Left renal pelvis (tissue), 4 donors: ENCODE data around the gene MFSD2B. TPM values are rescaled to one million over a fixed set of nuclear protein-coding genes. Genes with fewer than 3 reads are reported as not detected.
"Not testable (repeated sequence)": the region's sequence is repeated elsewhere in the genome, so short reads cannot be mapped to it uniquely, and the experiment has no call there.

Experiments used
- DNase-seq, 4 donors: peaks; one replicate each; pipeline ENCODE4 v3.0.0-alpha.2; 2013; ENCODE audit warnings: low read depth in 4 of 4, low spot score in 3 of 4
- polyA plus RNA-seq, 4 donors: library from polyadenylated mRNA; unstranded; fragments of 120-200 nt; gene quantifications; one replicate each; pipeline ENCODE4 v1.2.1, GENCODE V29; 2013; ENCODE audit not compliant: insufficient read length in 4 of 4

The MFSD2B gene, protein sequence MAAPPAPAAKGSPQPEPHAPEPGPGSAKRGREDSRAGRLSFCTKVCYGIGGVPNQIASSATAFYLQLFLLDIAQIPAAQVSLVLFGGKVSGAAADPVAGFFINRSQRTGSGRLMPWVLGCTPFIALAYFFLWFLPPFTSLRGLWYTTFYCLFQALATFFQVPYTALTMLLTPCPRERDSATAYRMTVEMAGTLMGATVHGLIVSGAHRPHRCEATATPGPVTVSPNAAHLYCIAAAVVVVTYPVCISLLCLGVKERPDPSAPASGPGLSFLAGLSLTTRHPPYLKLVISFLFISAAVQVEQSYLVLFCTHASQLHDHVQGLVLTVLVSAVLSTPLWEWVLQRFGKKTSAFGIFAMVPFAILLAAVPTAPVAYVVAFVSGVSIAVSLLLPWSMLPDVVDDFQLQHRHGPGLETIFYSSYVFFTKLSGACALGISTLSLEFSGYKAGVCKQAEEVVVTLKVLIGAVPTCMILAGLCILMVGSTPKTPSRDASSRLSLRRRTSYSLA
- 1 to 10 TPM; 2.0 to 4.9 (median 2.7) TPM for polyA plus RNA-seq

DNA sequence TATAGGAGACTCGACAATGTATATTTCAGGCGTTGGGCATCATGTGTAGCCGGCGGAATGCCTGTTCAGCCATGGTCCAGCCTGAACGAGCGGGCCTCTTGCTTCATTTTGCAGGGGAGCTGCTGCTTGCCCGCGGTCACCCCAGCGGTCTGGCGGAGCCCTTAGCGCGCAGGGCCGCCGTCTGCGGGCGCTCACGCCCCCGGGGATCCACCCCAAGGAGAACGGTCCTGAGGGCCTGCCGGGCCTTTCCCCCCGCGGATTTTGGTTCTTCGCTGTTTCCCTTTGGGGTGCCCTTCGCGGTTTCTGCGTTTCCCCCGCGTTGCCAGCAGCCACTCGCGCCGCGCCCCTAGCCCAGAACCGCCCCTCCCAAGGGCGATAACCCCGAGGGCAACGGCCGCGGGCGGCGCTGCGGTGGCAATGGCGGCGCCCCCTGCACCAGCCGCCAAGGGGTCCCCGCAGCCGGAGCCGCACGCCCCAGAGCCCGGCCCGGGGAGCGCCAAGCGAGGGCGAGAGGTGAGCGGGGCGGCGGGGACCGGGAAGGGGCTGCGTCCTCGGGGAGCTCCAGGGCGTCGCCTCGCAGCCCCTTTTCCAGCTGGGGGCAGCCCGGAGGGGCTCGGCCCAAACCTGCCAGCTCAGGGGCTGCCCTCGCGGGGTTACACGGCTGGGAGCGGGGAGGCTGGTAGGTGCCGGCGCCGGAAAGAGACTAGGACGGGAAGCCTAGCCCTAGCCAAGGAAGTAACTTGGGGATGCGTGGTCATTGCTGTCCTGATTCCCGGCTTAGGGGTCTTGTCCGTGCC is at the start of gene MFSD2B:
MFSD2B (plus strand) TSS at position 406 of the 797 bp plus-strand sequence; CDS start at position 418, 12 bp downstream.
- DNase-seq, result no peak

DNA sequence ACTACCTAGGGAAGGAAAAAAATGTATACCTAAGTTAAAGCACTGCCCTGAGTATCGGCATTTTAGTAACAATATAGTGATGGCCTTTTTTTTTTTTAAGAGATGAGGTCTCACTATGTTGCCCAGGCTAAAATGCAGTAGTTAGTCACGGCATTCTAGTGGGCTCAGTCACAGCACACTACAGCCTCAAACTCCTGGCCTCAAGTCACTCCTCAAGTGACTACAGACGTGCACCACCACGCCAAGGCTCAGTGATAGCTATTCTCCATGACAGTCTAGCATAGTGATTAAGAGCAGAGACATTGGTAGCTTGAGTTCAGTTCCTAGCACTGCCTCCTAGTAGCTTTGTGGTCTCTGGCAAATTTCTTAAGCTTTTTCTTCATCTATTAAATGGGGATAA is 42.0 kb upstream of the MFSD2B start:
- DNase-seq, result no peak

DNA sequence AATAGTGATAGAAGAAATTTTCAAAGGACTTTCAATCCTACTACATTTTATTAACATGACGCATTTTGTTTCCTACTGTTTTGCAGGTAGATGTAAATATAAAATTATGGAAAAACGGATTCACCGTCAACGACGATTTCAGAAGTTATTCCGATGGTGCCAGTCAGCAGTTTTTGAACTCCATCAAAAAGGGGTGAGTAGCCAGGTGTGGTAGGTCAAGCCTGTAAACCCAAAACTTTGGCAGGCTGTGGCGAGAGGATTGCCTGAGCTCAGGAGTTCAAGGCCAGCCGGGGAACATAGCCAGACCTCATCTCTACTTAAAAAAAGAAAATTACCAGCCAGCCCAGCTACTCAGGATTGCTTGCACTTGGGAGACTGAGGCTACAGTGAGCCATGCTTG is 33.0 kb upstream of the MFSD2B start:
- DNase-seq, result no peak

DNA sequence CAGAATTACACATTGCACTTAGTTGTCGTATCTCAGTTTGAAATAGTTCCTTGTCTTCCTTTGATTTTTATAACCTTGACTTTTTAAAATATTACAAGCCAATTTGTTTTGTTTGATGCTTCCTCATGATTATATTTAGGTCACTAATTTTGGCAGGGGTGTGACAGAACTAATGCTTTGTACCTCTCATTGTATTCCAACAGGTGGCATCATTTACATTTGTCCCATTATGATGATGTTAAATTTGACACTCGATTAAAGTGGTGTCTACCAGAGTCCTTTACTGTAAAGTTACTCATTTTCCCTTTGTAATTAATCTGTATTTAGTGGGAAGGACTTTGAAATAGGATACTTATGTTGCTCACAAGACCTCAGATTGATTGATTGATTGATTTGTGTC is 21.5 kb upstream of the MFSD2B start:
- no peak for DNase-seq

DNA sequence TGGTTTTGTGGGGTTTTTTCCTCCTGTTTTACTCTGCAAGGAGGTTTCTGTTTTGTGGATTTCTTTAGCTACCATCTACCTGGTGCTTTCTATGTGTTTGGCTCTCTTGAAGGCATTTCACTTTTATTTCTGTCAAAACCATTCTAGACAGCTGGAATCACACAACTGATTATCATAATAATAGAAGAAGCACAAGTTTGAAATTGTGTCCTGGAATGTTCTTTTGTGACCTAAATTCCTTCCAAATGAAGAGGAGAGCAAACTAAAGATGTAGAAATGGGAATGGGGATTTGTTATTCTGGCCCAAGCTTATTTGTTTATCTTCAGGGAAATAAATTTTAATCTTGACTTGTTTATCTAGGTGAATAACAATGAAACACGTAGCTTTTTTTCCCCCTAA is 17.0 kb upstream of the MFSD2B start:
- DNase-seq, result no peak

DNA sequence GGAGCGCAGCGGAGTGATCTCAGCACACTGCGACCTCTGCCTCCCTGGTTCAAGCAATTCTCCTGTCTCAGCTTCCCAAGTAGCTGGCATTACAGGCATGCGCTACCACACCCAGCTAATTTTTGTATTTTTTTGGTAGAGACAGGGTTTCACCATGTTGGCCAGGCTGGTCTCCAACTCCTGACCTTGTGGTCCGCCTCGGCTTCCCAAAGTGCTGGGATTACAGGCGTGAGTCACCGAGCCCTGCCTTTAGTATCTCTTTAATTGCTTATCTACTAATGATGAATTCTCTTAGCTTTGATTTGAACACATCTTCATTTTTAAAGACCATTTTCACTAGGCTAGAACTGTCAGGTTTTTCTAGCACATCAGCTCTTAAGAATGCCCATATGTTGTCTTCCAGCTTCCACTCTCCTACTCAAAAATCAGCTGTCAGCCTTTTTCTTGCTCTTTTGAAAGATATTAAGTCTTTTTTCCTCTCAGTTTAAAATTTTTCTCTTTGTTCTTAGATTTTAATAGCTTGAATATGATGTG is 16.1 kb upstream of the MFSD2B start:
- no peak for DNase-seq

DNA sequence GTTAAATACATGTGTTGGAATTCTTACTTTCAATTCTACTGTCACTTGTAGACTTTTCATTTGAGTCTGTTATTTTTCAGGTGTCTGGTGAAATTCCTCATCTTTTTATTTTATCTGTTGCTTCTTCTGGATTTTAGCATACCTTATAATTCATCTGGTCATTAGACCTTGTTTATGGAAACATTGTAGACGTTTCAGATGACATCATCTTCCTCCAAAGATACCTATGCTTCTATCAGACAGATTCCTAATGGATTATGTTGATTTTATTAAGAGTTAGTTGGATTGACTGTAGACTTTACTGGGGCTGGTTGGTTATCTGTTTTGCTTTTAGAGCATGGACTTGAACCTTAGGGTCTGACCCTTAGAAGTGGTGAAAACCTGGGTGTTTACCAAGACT is 15.3 kb upstream of the MFSD2B start:
- no peak for DNase-seq

DNA sequence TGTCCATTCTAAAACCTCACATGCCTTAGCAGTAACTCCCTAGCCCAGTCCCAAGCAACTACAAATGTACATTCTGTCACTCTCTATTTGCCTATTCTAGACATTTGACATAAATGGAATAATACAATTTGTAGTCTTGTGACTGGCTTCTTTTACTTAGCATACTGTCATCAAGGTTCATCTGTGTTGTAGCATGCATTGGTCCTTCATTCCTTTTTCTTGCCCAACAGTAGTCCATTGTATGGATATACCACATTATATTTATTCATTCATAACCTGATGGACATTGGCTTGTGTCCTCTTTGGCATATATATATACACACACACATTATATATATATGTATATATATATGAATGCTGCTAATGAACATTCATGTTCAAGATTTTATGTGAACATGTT is 2.2 kb upstream of the MFSD2B start:
- DNase-seq, result no peak

DNA sequence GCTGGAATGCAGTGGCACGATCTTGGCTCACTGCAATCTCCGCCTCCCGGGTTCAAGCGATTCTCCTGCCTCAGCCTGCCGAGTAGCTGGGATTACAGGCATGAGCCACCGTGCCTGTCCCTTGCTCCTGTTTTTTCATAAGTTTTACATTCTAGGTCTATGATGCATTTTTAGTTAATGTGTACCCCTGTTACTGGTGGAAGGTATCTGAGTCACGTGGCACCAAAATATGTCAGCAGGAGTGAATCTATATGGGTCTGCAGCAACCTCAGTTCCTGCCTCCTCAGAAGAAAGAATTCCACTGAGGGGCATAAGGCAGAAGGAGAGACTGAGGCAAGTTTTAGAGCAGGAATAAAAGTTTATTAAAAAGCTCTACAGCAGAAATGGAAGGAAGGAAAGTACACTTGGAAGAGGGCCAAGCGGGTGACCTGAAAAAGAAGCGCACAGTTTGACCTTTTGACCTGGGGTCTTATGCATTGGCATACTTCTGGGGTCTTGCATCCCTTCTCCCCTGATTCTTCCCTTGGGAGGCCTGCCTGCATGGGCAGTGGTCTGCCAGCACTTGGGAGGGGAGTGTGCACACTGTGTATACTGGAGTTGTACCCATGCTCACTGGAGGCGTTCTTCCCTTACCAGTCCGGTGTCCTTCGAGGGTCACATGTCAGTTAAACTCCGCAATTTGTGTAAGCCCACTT is 1.1 kb upstream of the MFSD2B start:
- no peak for DNase-seq

DNA sequence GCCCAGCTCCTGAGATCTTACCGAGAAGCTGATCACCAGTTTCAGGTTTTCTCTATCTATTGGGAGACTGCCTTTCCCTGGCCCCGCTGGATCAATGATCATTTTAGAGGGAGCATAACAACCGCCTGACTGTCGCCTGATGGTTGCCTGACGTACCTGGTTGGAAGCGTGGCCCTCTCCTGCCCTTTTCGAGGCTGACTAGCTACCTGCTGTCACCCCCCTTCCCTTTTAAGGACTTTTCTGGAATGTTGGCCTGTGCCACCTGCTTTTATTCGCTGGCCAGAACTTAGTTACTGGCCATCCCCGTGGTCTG is 562 bp upstream of the MFSD2B start:
- no peak for DNase-seq

DNA sequence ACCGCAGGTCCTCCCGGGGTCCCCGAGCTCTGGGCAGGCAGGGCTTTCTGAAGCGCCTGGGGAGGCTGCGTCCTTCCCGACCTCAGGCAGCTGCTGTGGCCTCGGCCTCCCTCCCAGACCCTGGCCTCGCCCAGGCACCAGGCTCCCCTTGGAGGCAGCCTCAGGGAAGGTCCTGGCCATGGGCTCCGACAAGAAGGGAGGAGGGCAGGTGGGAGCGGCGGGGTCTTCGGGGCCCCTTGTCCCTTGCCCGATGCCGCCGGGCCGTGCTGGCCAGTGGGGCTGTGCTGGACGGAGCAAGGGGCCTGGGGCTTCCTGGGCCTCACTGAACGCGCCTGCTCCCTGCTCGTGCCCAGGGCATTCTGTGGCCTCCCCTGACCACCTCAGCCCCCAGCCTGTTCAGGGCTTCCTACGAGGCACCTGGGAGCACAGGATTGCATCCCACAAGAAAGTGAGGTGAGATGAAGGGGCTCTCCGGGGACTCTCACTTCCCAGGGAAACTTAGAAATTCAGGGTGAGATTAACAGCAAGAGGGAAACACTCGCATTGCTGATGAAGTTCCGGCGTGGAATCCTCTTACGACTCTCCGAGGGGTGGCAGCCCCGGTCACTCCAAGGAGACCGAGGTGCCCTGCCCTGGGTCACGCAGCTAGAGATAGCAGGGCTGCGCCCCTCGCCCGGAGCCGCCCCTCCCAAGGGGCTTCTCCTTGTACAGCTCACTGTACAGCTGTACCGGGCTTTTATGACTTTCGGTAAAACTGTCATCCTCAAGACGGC is 778 bp downstream of the MFSD2B start:
- no peak for DNase-seq

DNA sequence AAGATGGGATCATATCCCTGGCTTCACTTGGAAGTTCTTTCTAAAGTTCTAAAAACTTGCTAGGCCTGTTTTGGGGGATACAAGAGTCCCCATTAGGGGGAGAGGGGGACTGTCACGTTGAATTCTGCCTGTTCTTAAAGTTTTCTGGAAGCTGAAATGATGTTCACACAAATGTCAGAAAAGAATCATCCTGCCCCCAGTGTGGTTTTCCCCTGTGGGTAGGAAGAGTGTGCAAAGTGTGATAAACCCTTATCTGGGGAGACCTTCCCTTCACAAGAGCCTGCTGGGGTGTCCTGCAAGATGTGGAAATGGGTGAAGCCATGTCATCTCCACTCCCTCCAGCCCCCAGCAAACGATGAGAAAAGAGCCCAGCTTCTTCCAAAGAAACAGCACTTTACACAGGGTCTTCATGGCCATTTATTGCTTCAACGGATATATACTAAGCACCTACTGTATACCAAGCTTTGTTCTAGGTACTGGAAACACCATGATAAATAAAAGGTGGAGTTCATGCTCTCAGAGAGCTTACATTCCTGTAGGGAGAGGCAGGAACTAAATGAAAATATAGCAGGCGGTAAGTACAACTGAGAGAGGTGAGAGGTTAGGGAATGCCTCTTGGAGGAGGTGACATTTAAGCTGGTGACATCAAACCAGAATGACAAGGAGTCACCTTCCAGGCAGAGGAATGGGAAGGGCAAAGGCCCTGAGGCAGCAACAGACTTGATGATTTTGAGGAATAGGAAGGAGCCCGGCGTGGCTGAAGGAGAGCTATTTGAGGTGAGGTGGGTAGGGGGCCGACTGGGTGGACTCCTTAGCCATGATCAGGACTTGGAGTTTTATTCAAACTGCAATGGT is 1.6 kb downstream of the MFSD2B start:
- DNase-seq, result no peak

DNA sequence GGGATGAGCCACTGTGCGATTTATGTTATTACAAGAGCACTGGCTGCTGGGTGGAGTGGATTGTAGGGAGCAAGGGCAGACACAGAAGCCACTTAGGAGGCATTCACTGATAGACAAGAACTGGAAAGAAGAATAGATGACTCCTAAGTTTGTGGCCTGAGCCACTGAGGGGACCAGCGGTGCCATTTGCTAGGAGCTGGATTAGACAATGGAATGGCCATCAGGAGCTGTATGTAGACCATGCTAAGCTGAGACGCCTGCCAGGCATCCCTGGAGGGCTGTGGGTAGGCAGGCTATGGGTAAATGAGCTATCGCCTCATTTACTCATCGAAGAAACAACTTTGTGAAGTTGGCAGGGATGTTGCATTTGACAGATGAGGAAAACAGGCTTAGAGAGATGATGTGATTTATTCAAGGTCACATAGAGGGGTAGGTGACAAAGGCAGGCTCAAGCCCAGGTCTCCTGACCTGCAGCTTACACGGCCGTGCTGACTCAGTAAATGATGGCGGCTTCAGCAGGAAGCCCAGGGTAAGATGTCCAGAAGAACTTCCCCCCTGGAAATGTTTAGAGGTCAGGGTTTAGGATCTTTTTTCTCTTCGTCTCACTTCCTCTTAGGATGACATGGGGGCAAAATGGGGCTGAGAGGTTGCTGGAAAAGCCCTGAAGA is 2.8 kb downstream of the MFSD2B start:
- no peak for DNase-seq

DNA sequence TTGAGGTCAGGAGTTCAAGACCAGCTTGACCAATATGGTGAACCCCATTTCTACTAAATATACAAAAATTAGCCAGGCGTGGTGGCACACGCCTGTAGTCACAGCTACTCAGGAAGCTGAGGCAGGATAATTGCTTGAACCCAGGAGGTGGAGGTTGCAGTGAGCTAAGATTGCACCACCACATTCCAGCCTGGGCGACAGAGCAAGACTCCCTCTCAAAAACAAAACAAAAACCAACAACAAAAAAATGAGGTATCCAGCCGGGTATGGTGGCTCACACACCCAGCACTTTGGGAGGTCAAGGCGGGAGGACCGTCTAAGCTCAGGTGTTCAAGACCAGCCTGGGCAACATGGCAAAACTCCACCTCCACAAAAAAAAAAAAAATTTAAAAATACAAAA is 5.0 kb downstream of the MFSD2B start:
- not testable (repeated sequence) for DNase-seq

DNA sequence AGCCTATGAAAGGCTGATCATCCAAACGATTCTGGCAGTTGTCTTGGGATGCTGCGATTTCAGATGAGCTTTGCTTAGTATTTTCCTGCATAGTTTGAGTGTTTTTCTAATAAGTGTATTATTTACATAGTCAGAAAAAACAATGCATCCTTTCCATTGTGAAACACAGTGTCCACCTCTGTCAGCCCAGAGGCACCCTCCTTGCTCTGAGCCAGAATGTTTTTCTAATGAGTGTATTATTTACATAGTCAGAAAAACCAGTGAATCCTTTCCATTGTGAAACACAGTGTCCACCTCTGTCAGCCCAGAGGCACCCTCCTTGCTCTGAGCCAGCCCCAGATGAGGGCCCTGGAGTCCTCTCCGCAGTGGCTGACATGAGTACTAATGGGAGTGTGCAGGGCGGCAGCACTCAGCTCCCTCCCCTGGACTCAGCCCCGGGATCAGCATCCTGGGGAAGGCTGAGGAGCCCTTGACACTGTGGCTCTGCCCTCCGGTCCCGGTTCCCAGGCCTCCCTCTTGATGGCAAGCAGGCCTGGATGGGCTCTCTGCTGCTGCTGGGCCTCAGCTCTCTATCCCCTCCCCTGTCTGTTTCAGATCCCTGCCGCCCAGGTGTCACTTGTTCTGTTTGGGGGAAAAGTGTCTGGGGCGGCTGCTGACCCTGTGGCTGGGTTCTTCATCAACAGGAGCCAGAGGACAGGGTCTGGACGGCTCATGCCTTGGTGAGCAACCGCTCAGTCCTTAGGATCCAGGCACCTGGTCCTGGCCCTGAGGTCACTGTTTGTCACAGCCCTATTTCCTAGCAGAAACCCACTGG is 5.9 kb downstream of the MFSD2B start:
- DNase-seq, result no peak

DNA sequence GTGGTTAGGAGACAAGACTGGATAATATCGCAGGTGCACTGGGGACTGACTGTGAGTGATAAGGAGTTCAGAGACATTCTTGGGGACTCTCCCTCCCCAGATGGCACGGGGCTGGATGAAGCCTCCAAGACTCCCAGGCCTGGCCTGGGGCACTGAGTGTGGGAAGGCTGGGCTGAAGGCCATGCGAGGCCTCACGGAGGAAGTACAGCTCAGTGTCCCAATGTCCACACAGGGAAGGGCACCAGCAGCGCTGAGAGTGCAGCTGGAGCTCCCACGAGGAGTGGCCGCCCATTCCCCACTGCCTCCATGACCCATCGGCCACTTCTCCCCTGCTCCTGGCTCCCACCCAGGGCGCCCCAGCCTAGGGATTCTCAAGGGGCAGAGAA is 6.5 kb downstream of the MFSD2B start:
- no peak for DNase-seq

DNA sequence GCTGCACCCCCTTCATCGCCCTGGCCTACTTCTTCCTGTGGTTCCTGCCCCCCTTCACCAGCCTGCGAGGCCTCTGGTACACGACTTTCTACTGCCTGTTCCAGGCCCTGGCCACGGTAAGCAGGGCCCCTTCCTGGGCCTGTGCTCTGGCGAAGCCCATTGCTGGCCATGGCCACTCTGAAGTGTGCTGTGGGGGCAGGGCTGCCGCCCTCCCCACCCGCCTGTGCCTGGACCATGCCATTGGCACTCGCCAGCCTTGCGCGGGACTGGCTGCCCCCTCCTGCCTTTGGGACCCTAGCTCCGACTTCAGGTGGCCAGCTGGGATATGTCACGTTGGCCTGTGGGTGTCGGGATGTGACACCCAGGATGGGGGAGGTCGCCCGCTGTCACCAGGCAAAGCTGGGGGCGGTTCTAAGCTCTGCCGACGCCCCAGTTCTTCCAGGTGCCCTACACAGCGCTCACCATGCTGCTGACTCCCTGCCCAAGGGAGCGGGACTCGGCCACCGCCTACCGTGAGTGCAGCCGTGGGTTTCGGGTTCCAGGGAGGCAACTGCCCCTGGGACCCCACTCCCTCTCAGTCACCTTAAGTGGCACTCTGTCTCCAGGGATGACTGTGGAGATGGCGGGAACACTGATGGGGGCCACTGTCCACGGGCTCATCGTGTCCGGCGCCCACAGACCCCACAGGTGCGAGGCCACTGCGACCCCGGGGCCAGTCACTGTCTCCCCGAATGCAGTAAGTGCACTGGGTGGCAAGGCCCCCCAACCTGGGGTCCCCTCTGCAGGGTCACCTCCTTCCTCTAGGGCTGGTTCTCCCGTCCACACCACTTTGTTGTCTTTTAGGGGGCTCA is 7.2 kb downstream of the MFSD2B start:
- no peak for DNase-seq
